B cell (primary cell): Measurements from ENCODE around the gene KCNK2. TPM values are rescaled to one million over a fixed set of nuclear protein-coding genes. Genes with fewer than 3 reads are reported as not detected.

Experiments
- ATAC-seq: fragments of 200-7000 bp; cut with Tn5 transposase; one replicate; pipeline ENCODE4 v1.10.0; 2021; ENCODE audit warnings: low read depth, mild to moderate bottlenecking, moderate number of reproducible peaks, moderate library complexity
- CTCF ChIA-PET: fragments of 350-600 bp; sonication (Branson Sonifier 250); formaldehyde crosslinking; loops from one replicate; lab custom pipeline; 2021; ENCODE audit warnings: antibody characterized with exemption, inconsistent platforms; lab: Charles Lee
- POLR2A ChIA-PET: fragments of 350-600 bp; sonication (Branson Sonifier 250); formaldehyde crosslinking; loops from one replicate; lab custom pipeline; 2021; ENCODE audit warnings: antibody characterized with exemption; lab: Charles Lee
- DNase-seq: peaks from one replicate; pipeline ENCODE4 v3.0.0; 2013
- H2AFZ ChIP-seq: 2 replicates; pipeline ENCODE4 v1.6.1; 2012; ENCODE audit warnings: mild to moderate bottlenecking, low read depth, low read length; ENCODE audit not compliant: insufficient read depth, poor library complexity, severe bottlenecking
- H3K27ac ChIP-seq, 2 donors: 1 replicate in 1 of 2; 2 replicates in 1 of 2; pipeline ENCODE4 v1.5.1; 2012 to 2013; ENCODE audit warnings: low read length in 2 of 2, mild to moderate bottlenecking in 2 of 2, moderate library complexity in 1 of 2
- H3K27me3 ChIP-seq, 4 experiments: fragments of 200-600 bp in 1 of 4; sonication (generic) in 1 of 4; replicated peaks in 1 of 4; 1 replicate in 2 of 4; 2 replicates in 2 of 4; pipeline versions ENCODE4 v1.6.1 to v1.7.0; 2013 to 2016; ENCODE audit warnings: low read length in 3 of 4, mild to moderate bottlenecking in 2 of 4, mixed read lengths in 1 of 4, moderate library complexity in 1 of 4; ENCODE audit not compliant: insufficient read depth in 4 of 4, control insufficient read depth in 3 of 4; ENCODE audit errors: control extremely low read depth in 1 of 4
- H3K36me3 ChIP-seq, 2 experiments: replicated peaks in 1 of 2; 1 replicate in 1 of 2; 2 replicates in 1 of 2; pipeline versions ENCODE4 v1.6.1 to v1.7.1; 2013; ENCODE audit warnings: low read length in 1 of 2; ENCODE audit not compliant: insufficient read depth in 2 of 2, control insufficient read depth in 1 of 2; ENCODE audit errors: control extremely low read depth in 1 of 2, extremely low read depth in 1 of 2
- H3K4me1 ChIP-seq, 2 donors: fragments of 200-600 bp in 1 of 2; sonication (generic) in 1 of 2; 1 replicate in 1 of 2; 2 replicates in 1 of 2; pipeline versions ENCODE4 v1.5.1 to v1.6.1; 2013 to 2017; ENCODE audit warnings: low read length in 2 of 2; ENCODE audit not compliant: control insufficient read depth in 2 of 2, insufficient read depth in 2 of 2
- H3K4me2 ChIP-seq: replicated peaks from 2 replicates; pipeline ENCODE3; 2012; ENCODE audit warnings: mild to moderate bottlenecking, low read depth, low read length; ENCODE audit not compliant: poor library complexity, severe bottlenecking
- H3K4me3 ChIP-seq, 5 experiments: fragments of 200-600 bp in 1 of 5; sonication (generic) in 1 of 5; 1 replicate in 3 of 5; 2 replicates in 2 of 5; pipeline versions ENCODE4 v1.5.1 to v1.7.0; 2011 to 2016; ENCODE audit warnings: low read length in 4 of 5, mild to moderate bottlenecking in 4 of 5, low read depth in 2 of 5, control low read depth in 1 of 5, moderate library complexity in 1 of 5; ENCODE audit not compliant: insufficient read depth in 1 of 5; ENCODE audit errors: control extremely low read depth in 1 of 5, extremely low read depth in 1 of 5
- H3K79me2 ChIP-seq: fragments of 200-600 bp; sonication (generic); one replicate; pipeline ENCODE4 v1.6.0; 2016; ENCODE audit warnings: low read length; ENCODE audit not compliant: control insufficient read depth, insufficient read depth
- H3K9ac ChIP-seq: fragments of 200-600 bp; sonication (generic); 2 replicates; pipeline ENCODE4 v1.6.1; 2017; ENCODE audit warnings: mild to moderate bottlenecking, low read length, moderate library complexity
- H3K9me3 ChIP-seq, 3 donors: one replicate each; pipeline versions ENCODE4 v1.6.1 to v1.7.1; 2013; ENCODE audit warnings: low read length in 2 of 3; ENCODE audit not compliant: control insufficient read depth in 2 of 3, insufficient read depth in 1 of 3; ENCODE audit errors: control extremely low read depth in 1 of 3
- H4K20me1 ChIP-seq: 2 replicates; pipeline ENCODE4 v1.6.0; 2012; ENCODE audit warnings: mild to moderate bottlenecking, low read length; ENCODE audit not compliant: insufficient read depth, control insufficient read depth, poor library complexity, severe bottlenecking
- H3K27ac Mint-ChIP-seq: one replicate; pipeline ENCODE4 v1.8.0; 2021; ENCODE audit warnings: mixed read lengths
- H3K27me3 Mint-ChIP-seq: one replicate; pipeline ENCODE4 v1.8.0; 2021; ENCODE audit warnings: mixed read lengths
- H3K4me1 Mint-ChIP-seq: one replicate; pipeline ENCODE4 v1.8.0; 2021; ENCODE audit warnings: mixed read lengths
- H3K4me3 Mint-ChIP-seq: one replicate; pipeline ENCODE4 v1.8.0; 2021; ENCODE audit warnings: mixed read lengths
- H3K9me3 Mint-ChIP-seq: one replicate; pipeline ENCODE4 v1.8.0; 2022; ENCODE audit warnings: mixed read lengths; ENCODE audit not compliant: insufficient read depth
- CTCF ChIP-seq: fragments of 200-600 bp; IDR thresholded peaks from one replicate; pipeline ENCODE4 v1.8.0; 2022; ENCODE audit warnings: antibody characterized with exemption, mild to moderate bottlenecking
- EZH2 ChIP-seq: IDR thresholded peaks from 2 replicates; pipeline ENCODE4 v1.6.1; 2012; ENCODE audit warnings: borderline replicate concordance, low read depth, mild to moderate bottlenecking, moderate library complexity, low read length; ENCODE audit not compliant: insufficient read depth, poor library complexity, severe bottlenecking
- WGBS: methylation state at CpG from one replicate; pipeline ENCODE4 v1.1.5; 2013; ENCODE audit warnings: missing lambda C conversion rate; ENCODE audit not compliant: insufficient coverage; 5-methylcytosine and 5-hydroxymethylcytosine counted together
- intact Hi-C: fragments of 100-400 bp; cut with micrococcal nuclease; formaldehyde crosslinking; loops from one replicate; pipeline ENCODE4 v1.10.0; 2022
- polyA plus RNA-seq: library from polyadenylated mRNA; depleted of rRNA; stranded (reverse); fragments of >200 nt; gene quantifications from 2 replicates; pipeline ENCODE4 v1.2.3, GENCODE V29; 2012
- total RNA-seq, 2 donors: library from RNA; stranded (reverse); fragments of 120-200 nt in 1 of 2; gene quantifications; 1 replicate in 1 of 2; 2 replicates in 1 of 2; pipeline versions ENCODE4 v1.2.3 to v1.2.4, GENCODE V29; 2013 to 2022

KCNK2 gene
- total and polyA plus RNA-seq, 2 donors (not counting 1 experiment from before 2014, with no cell fraction given) = not detected

GRCh38 chr1:215192306-215192705, 109.8 kb downstream of the KCNK2 start:
- H3K4me2 ChIP-seq = no peak overlapping the region
- H3K9me3 Mint-ChIP-seq = no peaks in the 10 kb centered on the region
- no peaks in the 10 kb centered on the region for H3K4me1 Mint-ChIP-seq
- intact Hi-C loops = no loop called here
- DNase-seq (no peak), ATAC-seq (no peak)
- H3K36me3 ChIP-seq = no peaks in the 10 kb centered on the region
- H3K9me3 ChIP-seq = no peaks in the 10 kb centered on the region
- TF ChIP-seq EZH2 = no peak
- TF ChIP-seq CTCF = no peak
- no peaks in the 10 kb centered on the region for H3K4me1 ChIP-seq
- no peaks in the 10 kb centered on the region for H3K27me3 Mint-ChIP-seq
- no peak overlapping the region for H3K9ac ChIP-seq
- ChIA-PET CTCF (no interaction called here), POLR2A (no interaction called here)
- no peak overlapping the region for H3K4me3 ChIP-seq
- no peaks in the 10 kb centered on the region for H3K79me2 ChIP-seq
- no peak overlapping the region for H3K27ac Mint-ChIP-seq
- no peak overlapping the region for H3K4me3 Mint-ChIP-seq
- no peak overlapping the region for H3K27ac ChIP-seq
- H2AFZ ChIP-seq = no peak overlapping the region
- H3K27me3 ChIP-seq = no peaks in the 10 kb centered on the region
- no peaks in the 10 kb centered on the region for H4K20me1 ChIP-seq

GRCh38 chr1:215198021-215198420, 115.5 kb downstream of the KCNK2 start:
- H3K4me2 ChIP-seq = no peak overlapping the region
- H3K4me1 ChIP-seq = no peaks in the 10 kb centered on the region
- CTCF ChIA-PET = no interaction called here
- intact Hi-C loops = no loop called here
- H3K36me3 ChIP-seq = no peaks in the 10 kb centered on the region
- H3K9me3 Mint-ChIP-seq = no peaks in the 10 kb centered on the region
- WGBS = 89% methylated on average over 1 of the region's 1 CpG
- H3K4me3 Mint-ChIP-seq = no peak overlapping the region
- no peak overlapping the region for H2AFZ ChIP-seq
- no peaks in the 10 kb centered on the region for H4K20me1 ChIP-seq
- TF ChIP-seq EZH2 (no peak), CTCF (no peak)
- H3K27me3 Mint-ChIP-seq = no peaks in the 10 kb centered on the region
- no peak overlapping the region for H3K4me3 ChIP-seq
- H3K79me2 ChIP-seq = no peaks in the 10 kb centered on the region
- POLR2A ChIA-PET = no interaction called here
- H3K27ac ChIP-seq = no peak overlapping the region
- H3K9me3 ChIP-seq = no peaks in the 10 kb centered on the region
- DNase-seq (no peak), ATAC-seq (no peak)
- no peaks in the 10 kb centered on the region for H3K27me3 ChIP-seq
- H3K27ac Mint-ChIP-seq = no peak overlapping the region
- no peaks in the 10 kb centered on the region for H3K4me1 Mint-ChIP-seq
- H3K9ac ChIP-seq = no peak overlapping the region
